ACC112 (cell line): Measurements from ENCODE around the gene SMYD5.
A peak's percentile ranks its signal among the peaks of the same experiment; 100 is the strongest.
"Not testable (repeated sequence)": the region's sequence is repeated elsewhere in the genome, so short reads cannot be mapped to it uniquely, and the experiment has no call there.

Experiments
- H2AFZ ChIP-seq: fragments of 200-600 bp; sonication (generic); one replicate; pipeline ENCODE4 v1.6.0; 2017; ENCODE audit warnings: antibody characterized with exemption, low read length; ENCODE audit not compliant: unreplicated experiment
- H3K27ac ChIP-seq: fragments of 200-600 bp; sonication (generic); 2 replicates; pipeline ENCODE4 v1.5.1; 2014; ENCODE audit warnings: low read depth, mild to moderate bottlenecking, antibody characterized with exemption, low read length, moderate library complexity
- H3K27me3 ChIP-seq: fragments of 200-600 bp; sonication (generic); 2 replicates; pipeline ENCODE4 v1.6.1; 2014; ENCODE audit warnings: mild to moderate bottlenecking, antibody characterized with exemption, low read length, moderate library complexity, mixed read lengths; ENCODE audit not compliant: insufficient read depth
- H3K36me3 ChIP-seq: fragments of 200-600 bp; sonication (generic); 2 replicates; pipeline ENCODE4 v1.6.1; 2016; ENCODE audit warnings: mild to moderate bottlenecking, antibody characterized with exemption, low read length, moderate library complexity, mixed read lengths; ENCODE audit not compliant: insufficient read depth
- H3K4me1 ChIP-seq: fragments of 200-600 bp; sonication (generic); one replicate; pipeline ENCODE4 v1.6.1; 2016; ENCODE audit warnings: low read length, mixed read lengths; ENCODE audit not compliant: insufficient read depth, unreplicated experiment, control insufficient read depth
- H3K4me3 ChIP-seq: fragments of 200-600 bp; sonication (generic); 2 replicates; pipeline ENCODE4 v1.5.1; 2014; ENCODE audit warnings: mild to moderate bottlenecking, low read depth, low read length
- H3K79me2 ChIP-seq: fragments of 200-600 bp; sonication (generic); one replicate; pipeline ENCODE4 v1.6.0; 2016; ENCODE audit warnings: low read length; ENCODE audit not compliant: control insufficient read depth, unreplicated experiment, insufficient read depth

SMYD5 gene

DNA sequence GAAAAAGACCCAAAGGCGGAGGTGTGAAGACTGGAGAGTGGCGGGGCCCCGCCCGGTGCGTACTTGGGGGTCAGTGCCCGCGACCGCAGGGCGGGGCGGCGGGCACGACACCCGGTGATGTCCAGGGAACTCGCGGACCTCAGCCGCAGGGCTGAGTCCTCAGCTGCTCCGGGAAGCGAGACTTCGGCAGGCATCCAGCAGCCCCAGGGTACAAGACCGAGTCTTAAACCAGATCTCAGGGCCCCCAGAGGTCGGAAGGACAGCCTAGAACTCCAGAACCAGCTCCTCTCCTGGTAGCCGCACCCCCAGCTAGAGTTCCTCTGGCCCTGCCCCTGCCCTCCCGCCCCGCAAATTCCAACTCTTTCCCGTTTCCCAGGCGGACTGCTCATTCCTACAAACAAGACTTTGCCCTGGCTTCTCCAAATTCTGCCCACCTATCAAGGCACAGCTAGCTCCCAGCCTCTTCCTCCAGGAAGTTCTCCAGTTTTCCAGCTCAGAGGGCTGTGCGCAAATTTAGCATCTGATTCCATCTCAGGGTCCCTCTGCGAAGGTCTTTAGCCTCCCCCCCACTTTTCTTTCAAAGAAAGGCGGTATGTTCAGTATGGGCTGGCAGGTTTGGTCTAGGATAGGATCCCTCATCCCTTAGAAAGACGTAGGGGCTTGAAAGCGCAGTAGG, 37.7 kb upstream of the SMYD5 start:
- H3K4me1 ChIP-seq, result peaks cover 14% of the 10 kb centered on the region
- no peaks in the 10 kb centered on the region for H3K36me3 ChIP-seq
- H2AFZ ChIP-seq, result peak overlapping the region; percentile 95
- peaks cover 40% of the 10 kb centered on the region for H3K27me3 ChIP-seq
- H3K27ac ChIP-seq, result no peak overlapping the region
- no peaks in the 10 kb centered on the region for H3K79me2 ChIP-seq
- H3K4me3 ChIP-seq, result peak overlapping the region; percentile 88

DNA sequence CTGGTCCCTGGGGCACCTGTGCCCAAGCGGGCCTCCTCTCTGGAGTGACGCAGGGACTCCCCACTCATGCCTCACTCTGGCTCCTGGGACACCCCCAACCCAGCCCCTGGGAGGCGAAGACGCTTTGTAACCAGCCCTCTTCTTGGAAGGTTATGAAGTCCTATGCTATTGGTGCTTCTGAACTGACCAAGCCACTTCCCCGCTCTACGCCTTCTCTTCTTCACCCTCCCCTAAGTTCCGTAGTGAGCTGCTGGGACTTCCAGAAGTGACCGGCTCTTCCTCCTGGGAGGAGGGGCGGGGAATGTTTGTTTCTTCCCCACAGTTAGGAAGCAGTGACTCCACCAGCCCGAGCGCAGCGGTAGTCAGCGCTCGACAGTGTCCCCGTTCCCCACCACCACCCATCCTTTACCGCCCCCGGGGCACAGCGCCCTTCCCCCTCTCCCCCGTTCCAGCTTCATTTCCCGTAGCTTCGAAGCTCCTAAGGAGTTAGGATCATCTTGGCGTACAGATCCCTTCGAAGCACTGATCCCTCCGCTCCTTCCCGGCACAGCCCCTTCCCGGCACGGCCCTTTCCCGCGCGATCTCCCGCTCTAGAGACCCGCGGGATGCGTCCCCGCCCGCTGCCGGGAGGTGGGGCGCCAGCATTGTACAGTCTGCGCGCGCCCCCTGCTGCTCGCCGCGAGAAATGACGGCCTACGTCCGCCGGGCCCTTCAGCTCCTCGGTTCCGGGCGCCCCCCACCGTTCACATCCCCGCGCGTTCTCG, 37.0 kb upstream of the SMYD5 start:
- no peaks in the 10 kb centered on the region for H3K79me2 ChIP-seq
- peaks cover 40% of the 10 kb centered on the region for H3K27me3 ChIP-seq
- H3K4me3 ChIP-seq, result peak overlapping the region; percentile 88
- no peaks in the 10 kb centered on the region for H3K36me3 ChIP-seq
- no peak overlapping the region; the same call in 1 of the 2 replicates for H3K27ac ChIP-seq
- peaks cover 14% of the 10 kb centered on the region for H3K4me1 ChIP-seq
- H2AFZ ChIP-seq, result peak overlapping the region; percentile 95

DNA sequence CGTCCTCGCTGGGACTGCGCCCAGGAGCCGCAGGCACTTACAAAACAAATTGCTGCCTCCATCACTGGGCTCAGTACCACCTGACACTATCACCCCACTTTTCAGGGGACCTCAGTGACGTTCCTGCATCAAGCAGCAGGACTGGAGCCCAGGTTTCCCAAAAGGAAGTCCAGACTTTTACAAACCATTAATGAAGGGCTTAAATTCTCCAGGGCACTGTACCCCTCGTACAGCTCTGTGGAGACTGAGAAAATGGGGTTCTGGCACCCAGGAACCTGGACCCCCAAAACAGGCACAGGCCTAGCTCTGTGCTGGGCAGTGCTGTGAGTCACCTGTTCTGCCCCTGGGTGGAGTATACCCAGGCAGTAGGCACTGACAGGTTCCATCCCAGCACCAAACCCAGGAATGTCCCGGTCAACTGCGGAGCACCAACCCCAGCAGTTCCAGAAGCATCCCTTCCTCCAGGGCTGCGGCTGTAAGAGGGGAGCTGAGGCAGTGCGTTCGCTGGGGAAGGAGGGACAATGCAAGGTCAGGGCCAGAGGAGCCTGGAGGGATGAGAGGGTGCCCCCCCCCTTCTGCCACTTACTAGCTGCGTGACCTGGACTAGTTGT, 36.3 kb upstream of the SMYD5 start:
- peak overlapping the region; percentile 88 for H3K4me3 ChIP-seq
- peak overlapping the region; percentile 84 for H2AFZ ChIP-seq
- H3K79me2 ChIP-seq, result no peaks in the 10 kb centered on the region
- peaks cover 14% of the 10 kb centered on the region for H3K4me1 ChIP-seq
- H3K36me3 ChIP-seq, result no peaks in the 10 kb centered on the region
- no peak overlapping the region for H3K27ac ChIP-seq
- peaks cover 43% of the 10 kb centered on the region for H3K27me3 ChIP-seq

DNA sequence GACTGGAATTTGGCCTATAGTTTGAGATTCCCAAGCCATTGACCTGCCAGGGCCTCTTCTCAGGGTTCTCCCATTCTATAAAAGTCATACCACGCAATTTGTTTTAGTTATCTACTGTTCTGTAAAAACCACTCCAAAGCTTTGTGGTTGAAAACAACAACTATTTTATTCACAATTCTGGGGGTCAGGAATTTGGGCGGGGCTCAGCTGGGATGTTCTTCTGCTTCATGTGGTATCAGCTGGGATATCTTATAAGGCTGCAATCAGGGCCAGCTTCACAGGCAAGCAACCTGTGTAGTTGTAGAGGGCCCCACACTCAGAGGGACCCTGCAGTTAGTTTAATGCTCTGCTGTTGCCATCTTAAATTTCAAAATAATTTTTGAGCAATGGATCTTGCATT, 28.1 kb upstream of the SMYD5 start:
- Histone ChIP-seq H3K79me2 (no peaks in the 10 kb centered on the region), H2AFZ (no peak overlapping the region), H3K36me3 (no peaks in the 10 kb centered on the region), H3K27ac (no peak overlapping the region), H3K27me3 (peaks cover 60% of the 10 kb centered on the region), H3K4me1 (no peaks in the 10 kb centered on the region), H3K4me3 (no peak overlapping the region)

DNA sequence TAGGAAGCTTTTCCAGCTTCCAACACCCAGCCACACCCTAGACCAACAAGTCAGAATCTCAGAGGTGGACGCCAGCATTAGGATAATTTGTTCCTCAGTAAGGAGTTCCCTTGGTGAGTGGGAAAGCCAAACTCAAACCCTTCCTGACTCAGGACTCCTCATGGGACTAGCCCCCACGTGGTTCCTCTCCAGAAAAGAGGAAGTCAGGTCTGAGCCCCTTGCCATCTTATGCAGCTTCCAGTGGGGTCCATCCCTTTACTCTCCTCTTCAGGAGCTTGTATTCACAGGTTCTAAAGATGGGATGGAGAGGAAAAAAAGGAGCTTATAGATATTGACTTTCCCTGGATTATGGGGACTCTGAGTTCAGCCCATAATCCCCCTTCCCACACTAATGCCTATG, 26.5 kb upstream of the SMYD5 start:
- Histone ChIP-seq H3K4me1 (no peaks in the 10 kb centered on the region), H3K36me3 (no peaks in the 10 kb centered on the region), H3K27ac (no peak overlapping the region), H3K79me2 (no peaks in the 10 kb centered on the region), H3K4me3 (no peak overlapping the region), H2AFZ (no peak overlapping the region), H3K27me3 (peaks cover 69% of the 10 kb centered on the region)

DNA sequence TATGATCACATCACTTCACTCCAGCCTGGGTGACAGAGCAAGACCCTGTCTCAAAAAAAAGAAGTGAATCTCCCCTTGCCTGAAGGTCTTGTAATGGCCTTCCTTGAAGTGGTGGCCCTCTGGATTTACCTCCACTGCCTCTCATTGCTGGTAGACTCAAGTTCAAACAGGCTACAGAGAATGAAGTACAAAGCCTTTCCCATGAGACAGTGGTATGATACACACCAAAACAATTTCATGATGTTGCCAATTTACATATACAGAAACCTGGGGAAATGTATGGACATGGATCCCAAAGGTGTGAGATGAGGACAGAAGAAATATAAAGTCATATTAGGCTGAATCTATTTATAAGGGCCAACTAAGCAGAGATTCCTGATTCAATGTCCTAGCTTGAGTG, 16.5 kb upstream of the SMYD5 start:
- no peaks in the 10 kb centered on the region for H3K4me1 ChIP-seq
- no peak overlapping the region for H3K4me3 ChIP-seq
- peaks cover 59% of the 10 kb centered on the region for H3K27me3 ChIP-seq
- H2AFZ ChIP-seq, result no peak overlapping the region
- no peaks in the 10 kb centered on the region for H3K79me2 ChIP-seq
- no peak overlapping the region for H3K27ac ChIP-seq
- no peaks in the 10 kb centered on the region for H3K36me3 ChIP-seq

DNA sequence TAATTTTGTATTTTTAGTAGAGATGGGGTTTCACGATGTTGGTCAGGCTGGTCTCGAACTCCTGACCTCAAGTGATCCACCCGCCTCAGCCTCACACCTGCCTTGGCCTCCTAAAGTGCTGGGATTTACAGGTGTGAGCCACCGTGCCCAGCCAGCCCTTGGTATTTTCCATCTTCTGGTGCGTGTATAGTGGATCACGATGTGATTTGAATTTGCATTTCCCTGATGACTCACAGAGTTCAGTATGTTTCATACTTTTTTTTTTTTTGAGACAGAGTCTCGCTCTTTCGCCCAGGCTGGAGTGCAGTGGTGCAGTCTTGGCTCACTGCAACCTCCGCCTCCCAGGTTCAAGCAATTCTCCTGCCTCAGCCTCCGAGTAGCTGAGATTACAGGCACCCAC, 13.8 kb upstream of the SMYD5 start:
- not testable (repeated sequence) for H3K4me1 ChIP-seq, H3K27ac ChIP-seq
- peaks cover 74% of the 10 kb centered on the region for H3K27me3 ChIP-seq

DNA sequence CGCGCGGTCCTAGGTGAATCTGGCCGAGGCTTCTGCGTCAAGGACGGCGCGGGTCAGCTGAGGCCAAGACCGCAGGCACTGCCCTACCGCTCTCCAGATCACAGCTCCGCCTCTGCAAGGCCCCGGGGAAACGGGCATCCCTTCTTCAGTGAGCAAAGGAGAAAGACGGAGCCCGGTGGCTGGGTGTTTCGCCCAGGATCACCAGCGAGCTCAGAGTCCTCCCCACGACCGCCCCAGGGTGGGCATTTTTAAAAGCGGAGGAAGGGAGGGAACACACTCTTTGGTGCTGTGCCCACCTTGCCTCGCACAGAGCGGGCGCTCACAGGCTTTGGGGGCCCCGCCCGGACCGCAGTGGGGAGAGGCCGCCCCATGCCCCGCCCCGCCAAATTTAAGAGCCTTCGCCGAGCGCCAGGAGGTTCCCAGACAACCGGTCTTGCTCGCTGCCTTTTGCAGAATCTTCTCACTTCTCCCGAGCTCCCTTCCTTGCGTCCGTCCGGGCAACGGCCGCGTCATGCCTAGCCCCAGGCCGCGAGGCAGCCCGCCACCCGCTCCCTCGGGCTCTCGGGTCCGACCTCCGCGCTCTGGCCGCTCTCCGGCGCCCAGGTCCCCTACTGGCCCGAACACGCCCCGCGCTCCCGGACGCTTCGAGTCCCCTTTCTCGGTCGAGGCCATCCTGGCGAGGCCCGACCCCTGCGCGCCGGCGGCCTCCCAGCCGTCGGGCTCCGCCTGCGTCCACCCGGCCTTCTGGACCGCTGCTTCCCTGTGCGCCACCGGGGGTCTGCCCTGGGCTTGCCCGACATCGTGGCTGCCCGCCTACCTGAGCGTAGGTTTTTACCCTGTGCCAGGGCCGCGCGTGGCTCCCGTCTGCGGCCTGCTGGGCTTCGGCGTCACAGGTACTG, 11.6 kb upstream of the SMYD5 start, which contains the start of gene NOTO:
TSS of gene NOTO (plus strand) at position 419 of the 899 bp plus-strand sequence. CDS start at position 512, 93 bp downstream.
- Histone ChIP-seq H3K27me3 (peaks cover 70% of the 10 kb centered on the region), H3K79me2 (no peaks in the 10 kb centered on the region), H3K27ac (no peak within 1 kb of the TSS), H3K4me3 (peak within 1 kb of the TSS; percentile 52), H2AFZ (peak within 1 kb of the TSS; percentile 50), H3K36me3 (no peaks in the 10 kb centered on the region), H3K4me1 (no peaks in the 10 kb centered on the region)

More for the DNA sequence above, 13.8 kb upstream of the SMYD5 start:
- H3K4me3 ChIP-seq, H3K79me2 ChIP-seq, H2AFZ ChIP-seq, H3K36me3 ChIP-seq: not testable (repeated sequence)

DNA sequence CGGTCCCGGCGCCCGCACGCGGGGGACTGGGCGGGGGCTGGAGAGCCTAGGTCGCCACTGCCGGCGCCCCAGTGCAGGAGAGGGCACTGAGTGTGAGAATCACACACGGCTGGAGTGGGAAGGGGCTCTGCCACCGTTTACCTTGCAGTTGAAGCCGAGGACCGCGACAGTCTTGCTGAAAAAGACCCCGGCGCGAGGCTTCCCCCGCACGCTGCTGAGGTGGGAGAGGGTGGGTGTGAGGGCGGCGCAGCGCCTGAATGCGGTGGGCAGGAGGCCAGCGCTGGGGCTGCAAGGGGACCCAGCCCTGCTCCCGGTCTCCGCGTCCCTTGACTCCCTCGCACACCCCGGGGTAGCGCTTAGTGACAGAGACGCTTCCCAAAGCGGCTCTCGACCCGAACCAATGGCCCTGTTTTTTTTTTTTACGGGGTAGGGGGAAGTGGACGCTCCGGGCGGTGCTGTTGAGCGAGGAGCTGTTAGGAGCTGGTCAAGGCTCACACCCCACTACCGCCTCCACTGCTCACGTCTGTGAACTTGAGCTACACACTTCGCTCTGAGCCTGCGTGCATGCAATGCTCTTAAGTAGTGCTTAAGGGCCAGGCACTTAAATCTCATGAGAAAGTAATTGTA, 10.9 kb upstream of the SMYD5 start:
- no peaks in the 10 kb centered on the region for H3K36me3 ChIP-seq
- H3K4me3 ChIP-seq, result no peak overlapping the region
- no peak overlapping the region for H3K27ac ChIP-seq
- no peaks in the 10 kb centered on the region for H3K79me2 ChIP-seq
- H3K4me1 ChIP-seq, result no peaks in the 10 kb centered on the region
- no peak overlapping the region for H2AFZ ChIP-seq
- peaks cover 62% of the 10 kb centered on the region for H3K27me3 ChIP-seq

DNA sequence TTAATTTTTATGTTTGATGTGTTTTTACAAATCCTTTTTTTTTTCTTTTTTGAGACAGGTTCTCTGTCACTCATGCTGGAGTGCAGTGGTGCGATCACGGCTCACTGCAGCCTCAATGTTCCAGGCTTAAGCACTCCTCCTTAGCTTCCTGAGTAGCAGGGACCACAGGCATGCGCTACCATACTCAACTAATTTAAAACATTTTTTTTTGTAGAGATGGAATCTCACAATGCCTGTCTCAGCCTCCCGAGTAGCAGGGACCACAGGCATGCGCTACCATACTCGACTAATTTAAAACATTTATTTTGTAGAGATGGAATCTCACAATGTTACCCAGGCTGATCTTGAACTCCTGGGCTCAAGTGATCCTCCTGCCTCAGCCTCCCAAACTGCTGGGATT, 8.4 kb upstream of the SMYD5 start:
- Histone ChIP-seq H3K27ac (no peak overlapping the region), H2AFZ (no peak overlapping the region), H3K36me3 (no peaks in the 10 kb centered on the region), H3K79me2 (no peaks in the 10 kb centered on the region), H3K4me3 (no peak overlapping the region), H3K4me1 (no peaks in the 10 kb centered on the region), H3K27me3 (peaks cover 49% of the 10 kb centered on the region)
